Fibroblast of skin of back (primary cell): ENCODE measurements around the gene NR5A2.

Source experiments
- DNase-seq: peaks from one replicate; pipeline ENCODE4 v3.0.0-alpha.2; 2013

Gene NR5A2

GRCh38 chr1:200075522-200075921 lies 48.0 kb downstream of the NR5A2 start:
- DNase-seq: no peak

DNA sequence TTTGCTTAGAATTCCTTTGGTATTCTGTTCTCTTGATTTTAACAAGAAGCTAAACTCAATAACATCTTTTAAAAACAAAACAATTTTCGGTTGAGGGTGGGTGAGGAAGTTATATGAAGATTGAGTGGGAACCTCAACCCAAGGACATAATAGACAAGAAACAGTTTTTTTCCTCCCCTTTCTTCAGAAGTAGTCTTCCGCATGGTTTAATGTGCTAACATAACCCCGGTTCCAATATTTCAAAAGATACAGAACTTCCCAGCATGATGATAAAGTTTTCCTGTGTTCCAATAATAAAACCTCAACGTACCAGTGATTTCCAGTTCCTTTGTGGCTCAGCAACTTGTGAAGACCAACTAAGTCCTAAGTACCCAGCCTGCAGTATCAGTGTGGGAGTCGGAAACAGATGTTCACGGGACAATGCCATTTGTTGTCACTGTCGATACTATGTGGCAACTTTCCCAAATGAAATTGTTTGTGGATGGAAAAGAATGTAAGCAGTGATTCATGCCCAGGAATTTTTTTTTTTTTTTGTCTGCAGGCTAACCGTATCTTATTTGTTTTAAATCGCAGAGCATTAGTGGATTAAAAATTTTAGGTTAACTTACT lies 48.5 kb downstream of the NR5A2 start:
- peak; percentile 90 for DNase-seq

- no peak for DNase-seq
Measured at GRCh38 chr1:200079232-200079940, 51.9 kb downstream of the NR5A2 start.

GRCh38 chr1:200081151-200081968 lies 53.9 kb downstream of the NR5A2 start:
- no peak for DNase-seq

DNA sequence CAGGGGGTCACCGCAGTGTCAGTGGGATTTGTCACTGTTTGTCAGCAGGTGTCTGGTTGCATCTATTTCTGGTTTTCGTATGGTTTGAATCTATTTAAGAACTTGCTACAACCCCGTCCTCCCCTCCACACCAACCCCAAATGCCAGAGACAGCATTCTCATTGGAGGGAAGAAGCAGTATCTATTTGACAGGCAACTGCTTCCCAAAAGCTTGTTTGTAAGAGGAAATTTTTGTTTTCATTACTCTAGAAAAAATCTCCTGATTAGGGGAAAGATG lies 54.4 kb downstream of the NR5A2 start:
- no peak for DNase-seq

GRCh38 chr1:200082329-200082728 lies 54.8 kb downstream of the NR5A2 start:
- DNase-seq: peak; percentile 30

GRCh38 chr1:200090252-200091159 lies 63.0 kb downstream of the NR5A2 start:
- peak; percentile 41 for DNase-seq

GRCh38 chr1:200095057-200095577 lies 67.6 kb downstream of the NR5A2 start:
- no peak for DNase-seq

GRCh38 chr1:200096774-200097173 lies 69.3 kb downstream of the NR5A2 start:
- DNase-seq: no peak

- peak; percentile 28 for DNase-seq
Measured at GRCh38 chr1:200099040-200099439, 71.5 kb downstream of the NR5A2 start.

DNA sequence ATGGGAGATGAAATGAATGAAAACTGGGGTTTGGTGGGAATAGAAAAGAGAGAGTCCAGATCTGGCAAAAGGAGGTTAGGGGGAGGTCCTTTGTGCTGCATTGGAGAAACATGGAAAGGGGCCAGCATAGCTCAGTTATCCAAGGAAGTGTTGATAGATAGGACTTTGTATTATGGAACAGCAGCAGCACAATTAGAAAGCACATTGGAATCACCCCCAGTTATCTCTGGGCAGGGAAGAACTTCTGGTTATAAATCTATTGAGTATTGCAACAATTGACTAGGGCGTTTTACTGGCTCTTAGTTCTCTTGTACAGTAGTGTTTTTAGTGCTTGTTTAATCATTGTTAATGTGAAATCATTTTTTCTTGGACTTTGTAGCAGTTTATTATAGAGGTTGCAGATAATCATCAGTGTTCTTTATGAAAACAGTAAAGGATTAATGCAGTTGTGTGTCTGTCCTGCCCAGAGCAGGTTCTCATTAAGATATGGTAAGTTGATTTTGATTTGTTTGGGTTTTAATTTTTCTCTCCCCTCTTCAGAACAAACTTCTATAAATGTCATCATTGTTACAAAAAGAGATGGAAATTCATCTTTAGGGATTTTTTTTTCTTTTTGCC lies 76.6 kb downstream of the NR5A2 start:
- no peak for DNase-seq

- DNase-seq: no peak
Measured at GRCh38 chr1:200107004-200107470, 79.5 kb downstream of the NR5A2 start.

DNA sequence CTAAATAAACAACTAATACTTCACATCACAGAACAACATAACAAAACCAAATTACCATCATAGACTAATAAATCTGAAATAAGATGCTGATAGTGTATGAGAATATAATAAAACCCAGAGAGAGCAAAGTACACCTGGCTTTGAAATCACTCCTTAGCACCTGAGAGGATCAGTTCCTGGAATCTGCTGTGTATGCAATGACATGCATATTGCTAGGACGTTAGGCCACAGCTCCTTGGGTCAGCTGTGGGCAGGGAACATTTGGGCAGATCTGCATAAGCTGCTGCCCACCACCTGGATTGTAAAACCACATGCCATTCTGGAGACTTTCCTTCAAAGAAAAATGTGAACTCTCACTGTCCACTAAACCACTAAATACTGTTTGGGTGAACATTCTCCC lies 81.1 kb downstream of the NR5A2 start:
- no peak for DNase-seq

DNA sequence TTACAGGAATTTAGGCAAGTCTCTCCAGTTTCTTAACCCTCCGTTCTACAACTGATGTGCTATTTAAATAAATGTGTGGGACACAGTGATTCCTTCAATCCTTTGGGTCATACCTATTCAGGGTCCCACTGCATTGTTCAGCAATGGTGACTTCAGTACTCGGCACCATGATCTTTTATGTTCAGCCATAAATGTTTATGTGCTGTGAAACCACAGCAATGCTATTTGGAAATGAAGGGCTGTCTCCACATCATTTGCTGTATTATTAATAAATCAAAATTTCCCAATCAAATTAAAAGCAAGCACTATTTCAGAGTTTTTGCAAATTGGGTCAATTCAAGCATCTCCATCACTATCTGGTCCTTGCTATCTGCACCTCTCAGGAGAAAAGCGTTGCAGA lies 84.8 kb downstream of the NR5A2 start:
- no peak for DNase-seq

- no peak for DNase-seq
Measured at GRCh38 chr1:200115532-200115931, 88.0 kb downstream of the NR5A2 start.

GRCh38 chr1:200116324-200116723 lies 88.8 kb downstream of the NR5A2 start:
- DNase-seq: no peak

DNA sequence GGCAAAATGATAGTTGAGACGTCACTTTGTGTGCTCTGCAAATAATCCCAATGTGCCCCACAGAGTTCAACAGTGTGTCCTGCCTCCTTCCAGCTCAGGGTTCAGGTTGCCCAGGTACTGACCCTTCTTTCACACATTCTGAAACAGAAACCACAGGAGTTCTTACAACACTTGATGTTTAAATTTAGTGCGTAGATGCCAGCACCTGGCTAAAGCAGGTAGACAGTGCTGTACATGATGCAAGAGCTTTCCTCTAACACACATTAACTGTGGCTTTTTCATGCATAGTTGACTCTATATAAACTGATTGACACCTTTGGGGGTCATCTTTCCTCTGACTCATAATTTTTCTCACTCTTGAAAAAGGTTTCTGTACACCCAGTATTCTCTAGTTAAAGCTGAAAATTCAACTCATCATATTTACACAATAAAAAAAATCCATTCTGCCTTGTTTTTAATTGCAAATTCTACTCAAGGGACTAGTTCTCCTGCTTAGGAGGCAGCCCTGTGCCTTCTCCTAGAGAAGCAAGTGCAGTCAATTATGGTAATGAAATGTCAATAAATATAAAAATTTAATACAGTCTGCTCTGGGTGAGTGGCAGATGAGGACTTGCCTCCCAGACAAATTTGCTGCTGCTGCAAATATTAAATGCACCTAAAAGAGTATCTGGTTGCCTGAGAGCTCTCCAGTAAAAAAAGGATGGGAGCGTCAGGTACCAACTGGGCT lies 91.4 kb downstream of the NR5A2 start:
- no peak for DNase-seq

DNA sequence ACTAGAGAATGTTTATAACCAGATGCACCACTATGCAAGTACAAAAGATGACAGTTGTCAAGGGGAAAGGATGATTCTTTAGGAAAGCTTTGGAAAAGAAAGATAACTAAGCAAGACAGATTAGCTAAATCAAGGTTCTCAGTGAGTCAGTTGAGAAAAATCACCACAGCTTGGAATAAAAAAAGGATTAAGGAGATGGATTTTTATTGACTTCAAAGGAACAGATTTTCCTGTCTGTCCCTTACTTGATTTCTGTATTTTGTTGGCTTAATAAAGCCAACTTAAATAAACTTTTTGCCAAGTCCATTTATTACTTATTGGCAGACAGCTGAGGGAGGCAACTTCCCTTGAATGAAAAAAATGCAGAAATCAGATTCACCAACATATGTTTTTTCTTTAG lies 93.9 kb downstream of the NR5A2 start:
- no peak for DNase-seq

DNA sequence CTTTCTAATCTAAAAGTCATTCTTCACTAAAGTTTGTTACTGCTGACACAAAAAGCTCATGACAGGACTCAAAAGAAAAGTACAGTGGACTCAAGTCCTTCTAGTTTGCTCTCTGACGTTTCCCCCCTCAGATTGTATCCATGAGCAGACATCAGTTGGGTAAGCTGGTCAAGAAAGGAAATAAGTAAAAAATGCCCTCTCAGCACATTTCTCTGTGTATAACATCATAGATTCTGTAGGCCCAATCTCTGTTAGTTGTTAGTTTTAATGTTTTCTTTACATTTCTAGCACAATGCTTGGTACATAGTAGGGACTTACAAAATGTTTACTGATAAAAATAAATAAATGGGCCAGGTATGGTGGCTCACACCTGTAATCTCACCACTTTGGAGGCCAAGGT lies 96.8 kb downstream of the NR5A2 start:
- no peak for DNase-seq

DNA sequence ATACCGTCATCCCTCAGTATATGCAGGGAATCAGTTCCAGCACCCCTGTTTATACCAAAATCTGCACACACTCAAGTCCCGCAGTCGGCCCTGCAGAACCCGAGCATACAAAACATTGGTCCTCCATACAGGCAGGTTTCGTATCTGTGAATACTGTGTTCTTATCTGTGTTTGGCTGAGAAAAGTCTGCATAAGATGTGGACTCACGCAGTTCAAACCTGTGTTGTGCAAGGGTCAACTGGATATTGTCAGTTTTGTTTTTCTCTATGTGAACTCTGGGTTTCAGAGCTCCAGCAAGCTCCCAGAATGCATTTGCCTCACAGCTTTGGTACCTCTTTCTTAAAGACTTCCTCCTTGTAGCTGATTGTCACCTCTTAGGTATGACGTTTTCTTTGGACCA lies 100.6 kb downstream of the NR5A2 start:
- DNase-seq: no peak
